Measurements from ENCODE around the gene KRT78. TPM values are rescaled to one million over a fixed set of nuclear protein-coding genes. Genes with fewer than 3 reads are reported as not detected.

Gene KRT78
- total and polyA plus RNA-seq, 9 of the 15 experiments (the other 6 are each of a cell fraction or from before 2014, with no cell fraction given): not detected

DNA sequence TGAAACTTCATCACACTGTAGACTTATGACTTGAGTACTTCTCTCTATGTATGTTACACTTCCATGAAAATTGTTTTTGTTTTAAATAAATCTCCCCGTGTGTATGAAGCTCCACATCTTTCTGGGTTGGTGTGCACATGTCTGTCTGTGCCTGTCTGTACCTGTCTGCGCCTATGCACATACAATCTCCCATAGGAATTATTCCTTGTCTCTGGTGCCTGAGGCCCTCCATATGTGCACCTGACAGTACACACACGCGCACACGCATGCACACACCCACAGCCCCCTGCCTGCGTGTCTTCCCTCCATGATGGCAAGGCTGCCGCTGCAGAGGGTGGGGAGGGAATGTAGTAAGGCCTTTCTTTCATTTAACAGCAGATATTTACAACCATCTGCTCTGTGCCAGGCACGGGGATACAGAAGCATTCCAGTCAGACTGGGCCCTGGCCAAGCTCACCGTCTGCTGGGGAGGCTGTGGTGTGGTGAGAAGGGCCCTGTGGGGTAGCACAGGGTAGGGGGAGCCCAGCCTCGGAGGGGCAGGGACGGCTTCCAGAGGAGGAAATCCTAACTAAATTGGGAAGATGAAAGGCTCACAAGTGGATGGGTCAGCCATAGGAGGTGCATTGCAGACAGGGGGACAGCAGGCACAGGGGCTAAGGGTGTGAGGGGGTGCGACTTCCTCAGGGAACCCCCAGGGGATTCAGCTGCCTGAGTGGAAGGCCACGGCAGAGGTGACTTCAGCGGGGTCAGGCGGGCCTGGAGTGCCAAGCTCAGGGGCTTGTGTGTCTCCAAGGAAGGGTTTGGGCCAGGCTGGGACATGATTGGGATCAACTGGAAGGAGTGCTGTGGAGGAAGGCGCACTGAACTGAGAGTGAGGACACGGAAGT, 30.0 kb upstream of the KRT78 start:
- ATAC-seq: no peak
- peak overlapping the region; percentile 10; the same call in 1 of the 2 replicates for H3K4me3 ChIP-seq
- peak overlapping the region; percentile 64 to 85 for H3K9ac ChIP-seq (ENCODE audit: insufficient read depth in 1 of 2, low read depth in 2 of 2, low read length in 2 of 2)
- H3K27ac ChIP-seq (ENCODE audit: extremely low read depth, low read depth, low read length): peak overlapping the region; percentile 29; the same call in 1 of the 3 replicates
- H3K4me2 ChIP-seq (ENCODE audit: insufficient read depth, low read length): peak overlapping the region; percentile 85
- no peak for DNase-seq (ENCODE audit: extremely low read depth in 1 of 4, low spot score in 3 of 4)
- intact Hi-C loops (cut with micrococcal nuclease) (loop anchor here (2.0 to 10.0 kb wide), 2 partner anchors 184 to 296 kb away; no protein-coding TSS in a partner anchor), in situ Hi-C loops (cut with MboI) (loop anchor here (5.0 kb wide), 1 partner anchor 496 kb away; no protein-coding TSS in a partner anchor)
- CTCF ChIA-PET (ENCODE audit: low intra/inter-chr PET ratio): interaction anchor here (0.6 to 12.1 kb wide), 10 partner anchors 8 to 728 kb away, joined by 3 to 398 read pairs (median 8); no protein-coding TSS in a partner anchor
- BruUV-seq (replicated peaks): no TSS peak
- H3K36me3 ChIP-seq (ENCODE audit: control insufficient read depth, insufficient read depth, low read length): no peaks in the 10 kb centered on the region
- POLR2A ChIA-PET: interaction anchor here (0.6 to 3.8 kb wide), 7 partner anchors 17 to 293 kb away, joined by 3 to 20 read pairs (median 4); partner anchors contain the start of gene EIF4B
- no peaks in the 10 kb centered on the region for H3K79me2 ChIP-seq (ENCODE audit: control insufficient read depth, insufficient read depth, low read length)
- no peaks in the 10 kb centered on the region for H3K27me3 ChIP-seq (ENCODE audit: control insufficient read depth in 2 of 2, insufficient read depth in 2 of 2, low read length in 2 of 2)
- H3K9me1 ChIP-seq (ENCODE audit: control insufficient read depth, insufficient read depth, low read length): no peaks in the 10 kb centered on the region
- 66% methylated on average over 16 of the region's 17 CpGs for whole genome bisulfite sequencing (ENCODE audit: insufficient coverage, low coverage, missing lambda C conversion rate)
- peaks cover 37 to 44% of the 10 kb centered on the region in 2 experiments for H3K4me1 ChIP-seq (replicated peaks in 1 of 2; ENCODE audit: control insufficient read depth in 2 of 2, insufficient read depth in 2 of 2, low read length in 2 of 2)
- peak overlapping the region; percentile 94 for H2AFZ ChIP-seq (ENCODE audit: low read depth, low read length)
- no peaks in the 10 kb centered on the region for H3K9me3 ChIP-seq (replicated peaks; ENCODE audit: control insufficient read depth, insufficient read depth, low read depth, low read length)
- no peaks in the 10 kb centered on the region for H4K20me1 ChIP-seq (replicated peaks; ENCODE audit: control insufficient read depth, insufficient read depth, low read length)
- FAIRE-seq: no peak
- TF ChIP-seq RFX1 (IDR thresholded peaks at IDR 0.05) (no peak), MEF2D (tag; conservative IDR thresholded peaks at IDR 0.05; ENCODE audit: low read depth) (no peak), C11orf30 (IDR thresholded peaks at IDR 0.05; ENCODE audit: low read depth) (no peak), ZNF239 (CRISPR knock-in tag; IDR thresholded peaks at IDR 0.05) (no peak), TCF3 (CRISPR knock-in tag; IDR thresholded peaks at IDR 0.05) (no peak), CBFB (CRISPR knock-in tag; IDR thresholded peaks at IDR 0.05) (0 out of 2 replicates have a peak, but pooled peaks have one; percentile 33), FOXA1 (IDR thresholded peaks at IDR 0.05; ENCODE audit: borderline replicate concordance) (no peak), MEIS2 (IDR thresholded peaks at IDR 0.05; ENCODE audit: partially characterized antibody) (no peak)
- TF ChIP-seq, protein P1, sequence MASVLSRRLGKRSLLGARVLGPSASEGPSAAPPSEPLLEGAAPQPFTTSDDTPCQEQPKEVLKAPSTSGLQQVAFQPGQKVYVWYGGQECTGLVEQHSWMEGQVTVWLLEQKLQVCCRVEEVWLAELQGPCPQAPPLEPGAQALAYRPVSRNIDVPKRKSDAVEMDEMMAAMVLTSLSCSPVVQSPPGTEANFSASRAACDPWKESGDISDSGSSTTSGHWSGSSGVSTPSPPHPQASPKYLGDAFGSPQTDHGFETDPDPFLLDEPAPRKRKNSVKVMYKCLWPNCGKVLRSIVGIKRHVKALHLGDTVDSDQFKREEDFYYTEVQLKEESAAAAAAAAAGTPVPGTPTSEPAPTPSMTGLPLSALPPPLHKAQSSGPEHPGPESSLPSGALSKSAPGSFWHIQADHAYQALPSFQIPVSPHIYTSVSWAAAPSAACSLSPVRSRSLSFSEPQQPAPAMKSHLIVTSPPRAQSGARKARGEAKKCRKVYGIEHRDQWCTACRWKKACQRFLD (CRISPR knock-in tag; IDR thresholded peaks at IDR 0.05): 0 out of 2 replicates have a peak, but pooled peaks have one; percentile 4
- TF ChIP-seq, protein P2, sequence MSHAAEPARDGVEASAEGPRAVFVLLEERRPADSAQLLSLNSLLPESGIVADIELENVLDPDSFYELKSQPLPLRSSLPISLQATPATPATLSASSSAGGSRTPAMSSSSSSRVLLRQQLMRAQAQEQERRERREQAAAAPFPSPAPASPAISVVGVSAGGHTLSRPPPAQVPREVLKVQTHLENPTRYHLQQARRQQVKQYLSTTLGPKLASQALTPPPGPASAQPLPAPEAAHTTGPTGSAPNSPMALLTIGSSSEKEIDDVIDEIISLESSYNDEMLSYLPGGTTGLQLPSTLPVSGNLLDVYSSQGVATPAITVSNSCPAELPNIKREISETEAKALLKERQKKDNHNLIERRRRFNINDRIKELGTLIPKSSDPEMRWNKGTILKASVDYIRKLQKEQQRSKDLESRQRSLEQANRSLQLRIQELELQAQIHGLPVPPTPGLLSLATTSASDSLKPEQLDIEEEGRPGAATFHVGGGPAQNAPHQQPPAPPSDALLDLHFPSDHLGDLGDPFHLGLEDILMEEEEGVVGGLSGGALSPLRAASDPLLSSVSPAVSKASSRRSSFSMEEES (CRISPR knock-in tag; IDR thresholded peaks at IDR 0.05): no peak
- TF ChIP-seq, protein P3, sequence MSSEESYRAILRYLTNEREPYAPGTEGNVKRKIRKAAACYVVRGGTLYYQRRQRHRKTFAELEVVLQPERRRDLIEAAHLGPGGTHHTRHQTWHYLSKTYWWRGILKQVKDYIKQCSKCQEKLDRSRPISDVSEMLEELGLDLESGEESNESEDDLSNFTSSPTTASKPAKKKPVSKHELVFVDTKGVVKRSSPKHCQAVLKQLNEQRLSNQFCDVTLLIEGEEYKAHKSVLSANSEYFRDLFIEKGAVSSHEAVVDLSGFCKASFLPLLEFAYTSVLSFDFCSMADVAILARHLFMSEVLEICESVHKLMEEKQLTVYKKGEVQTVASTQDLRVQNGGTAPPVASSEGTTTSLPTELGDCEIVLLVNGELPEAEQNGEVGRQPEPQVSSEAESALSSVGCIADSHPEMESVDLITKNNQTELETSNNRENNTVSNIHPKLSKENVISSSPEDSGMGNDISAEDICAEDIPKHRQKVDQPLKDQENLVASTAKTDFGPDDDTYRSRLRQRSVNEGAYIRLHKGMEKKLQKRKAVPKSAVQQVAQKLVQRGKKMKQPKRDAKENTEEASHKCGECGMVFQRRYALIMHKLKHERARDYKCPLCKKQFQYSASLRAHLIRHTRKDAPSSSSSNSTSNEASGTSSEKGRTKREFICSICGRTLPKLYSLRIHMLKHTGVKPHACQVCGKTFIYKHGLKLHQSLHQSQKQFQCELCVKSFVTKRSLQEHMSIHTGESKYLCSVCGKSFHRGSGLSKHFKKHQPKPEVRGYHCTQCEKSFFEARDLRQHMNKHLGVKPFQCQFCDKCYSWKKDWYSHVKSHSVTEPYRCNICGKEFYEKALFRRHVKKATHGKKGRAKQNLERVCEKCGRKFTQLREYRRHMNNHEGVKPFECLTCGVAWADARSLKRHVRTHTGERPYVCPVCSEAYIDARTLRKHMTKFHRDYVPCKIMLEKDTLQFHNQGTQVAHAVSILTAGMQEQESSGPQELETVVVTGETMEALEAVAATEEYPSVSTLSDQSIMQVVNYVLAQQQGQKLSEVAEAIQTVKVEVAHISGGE (CRISPR knock-in tag; IDR thresholded peaks at IDR 0.05): 0 out of 6 replicates have a peak, but pooled peaks of 1 of the 3 experiments have one; percentile 40

Data from K562 (cell line).